Measurements from ENCODE around the gene OR5H15. TPM values are rescaled to one million over a fixed set of nuclear protein-coding genes. Genes with fewer than 3 reads are reported as not detected.
"Not testable (repeated sequence)": the region's sequence is repeated elsewhere in the genome, so short reads cannot be mapped to it uniquely, and the experiment has no call there.

The OR5H15 gene
- total RNA-seq, 4 donors from 2014 or later, result not detected

- Histone ChIP-seq H3K4me3 (no peak within 1 kb of the TSS), H3K27me3 (no peaks in the 10 kb centered on the region), H3K4me1 (no peaks in the 10 kb centered on the region), H3K9me3 (no peaks in the 10 kb centered on the region), H3K36me3 (no peaks in the 10 kb centered on the region), H3K27ac (no peak within 1 kb of the TSS)
- intact Hi-C loops (cut with DNase I; ENCODE audit: low total_unique reads), result no loop called here
- ATAC-seq, result no peak
- TF ChIP-seq POLR2A (IDR thresholded peaks at IDR 0.05), result no peak
- TF ChIP-seq CTCF (IDR thresholded peaks at IDR 0.05 in 4 of 5, conservative IDR thresholded peaks at IDR 0.05 in 1 of 5), result no peak
- DNase-seq, result no peak
- in situ Hi-C loops (cut with MboI; ENCODE audit: low sequenced_read_pairs in 4 of 4), result no loop called here
Observed at GRCh38 chr3:98147179-98147578, 19.3 kb upstream of the OR5H15 start, which contains the start of gene OR5H14. TSS of gene OR5H14 (plus strand) at chr3:98147479. CDS start at chr3:98149386, 1,907 bp downstream.

- Histone ChIP-seq H3K27ac (no peak overlapping the region), H3K27me3 (no peaks in the 10 kb centered on the region), H3K9me3 (no peaks in the 10 kb centered on the region), H3K36me3 (no peaks in the 10 kb centered on the region), H3K4me3 (no peak overlapping the region), H3K4me1 (no peaks in the 10 kb centered on the region)
- in situ Hi-C loops (cut with MboI; ENCODE audit: low sequenced_read_pairs in 4 of 4), result no loop called here
- DNase-seq (no peak), ATAC-seq (no peak)
- intact Hi-C loops (cut with DNase I; ENCODE audit: low total_unique reads), result no loop called here
- TF ChIP-seq POLR2A (IDR thresholded peaks at IDR 0.05), result no peak
- no peak for TF ChIP-seq CTCF (IDR thresholded peaks at IDR 0.05 in 4 of 5, conservative IDR thresholded peaks at IDR 0.05 in 1 of 5)
Observed at GRCh38 chr3:98148751-98149150, 17.7 kb upstream of the OR5H15 start.

GRCh38 chr3:98149456-98149855, 17.0 kb upstream of the OR5H15 start:
- intact Hi-C loops (cut with DNase I; ENCODE audit: low total_unique reads); H3K9me3 ChIP-seq; DNase-seq; in situ Hi-C loops (cut with MboI; ENCODE audit: low sequenced_read_pairs in 4 of 4); H3K27ac ChIP-seq; H3K36me3 ChIP-seq; H3K4me3 ChIP-seq; H3K27me3 ChIP-seq; ATAC-seq; H3K4me1 ChIP-seq: not testable (repeated sequence)

- no peak overlapping the region for H3K27ac ChIP-seq
- no peaks in the 10 kb centered on the region for H3K9me3 ChIP-seq
- no peaks in the 10 kb centered on the region for H3K4me1 ChIP-seq
- no peak for DNase-seq
- H3K4me3 ChIP-seq, result no peak overlapping the region
- intact Hi-C loops (cut with DNase I; ENCODE audit: low total_unique reads) (no loop called here), in situ Hi-C loops (cut with MboI; ENCODE audit: low sequenced_read_pairs in 4 of 4) (no loop called here)
- no peaks in the 10 kb centered on the region for H3K36me3 ChIP-seq
- no peak for TF ChIP-seq POLR2A (IDR thresholded peaks at IDR 0.05)
- no peak for TF ChIP-seq CTCF (IDR thresholded peaks at IDR 0.05 in 4 of 5, conservative IDR thresholded peaks at IDR 0.05 in 1 of 5)
- ATAC-seq, result no peak
- H3K27me3 ChIP-seq, result no peaks in the 10 kb centered on the region
Observed at GRCh38 chr3:98151241-98151640, 15.3 kb upstream of the OR5H15 start.

- no peaks in the 10 kb centered on the region for H3K27me3 ChIP-seq
- no peaks in the 10 kb centered on the region for H3K9me3 ChIP-seq
- H3K36me3 ChIP-seq, result no peaks in the 10 kb centered on the region
- no peak overlapping the region for H3K4me3 ChIP-seq
- TF ChIP-seq POLR2A (IDR thresholded peaks at IDR 0.05), result no peak
- TF ChIP-seq CTCF (IDR thresholded peaks at IDR 0.05 in 4 of 5, conservative IDR thresholded peaks at IDR 0.05 in 1 of 5), result no peak
- in situ Hi-C loops (cut with MboI; ENCODE audit: low sequenced_read_pairs in 4 of 4), result no loop called here
- ATAC-seq (no peak), DNase-seq (no peak)
- no peaks in the 10 kb centered on the region for H3K4me1 ChIP-seq
- H3K27ac ChIP-seq, result no peak overlapping the region
- intact Hi-C loops (cut with DNase I; ENCODE audit: low total_unique reads), result no loop called here
Observed at GRCh38 chr3:98171071-98171470, 4.6 kb downstream of the OR5H15 start.
